SKM-1 treated with dmso at 0.1 percent for 144 hours (cell line): ENCODE measurements around the gene ZNF319.

ENCODE experiments used
- DNase-seq: peaks from one replicate; lab custom pipeline; 2025; ENCODE audit not compliant: unreplicated experiment; lab: John Stamatoyannopoulos, UW

The ZNF319 gene

GRCh38 chr16:57957673-57958392 lies 42.6 kb downstream of the ZNF319 start:
- no peak for DNase-seq

- DNase-seq: no peak
Measured at GRCh38 chr16:57956924-57957672, 43.4 kb downstream of the ZNF319 start.

GRCh38 chr16:57956270-57956808 lies 44.1 kb downstream of the ZNF319 start:
- DNase-seq: no peak

DNA sequence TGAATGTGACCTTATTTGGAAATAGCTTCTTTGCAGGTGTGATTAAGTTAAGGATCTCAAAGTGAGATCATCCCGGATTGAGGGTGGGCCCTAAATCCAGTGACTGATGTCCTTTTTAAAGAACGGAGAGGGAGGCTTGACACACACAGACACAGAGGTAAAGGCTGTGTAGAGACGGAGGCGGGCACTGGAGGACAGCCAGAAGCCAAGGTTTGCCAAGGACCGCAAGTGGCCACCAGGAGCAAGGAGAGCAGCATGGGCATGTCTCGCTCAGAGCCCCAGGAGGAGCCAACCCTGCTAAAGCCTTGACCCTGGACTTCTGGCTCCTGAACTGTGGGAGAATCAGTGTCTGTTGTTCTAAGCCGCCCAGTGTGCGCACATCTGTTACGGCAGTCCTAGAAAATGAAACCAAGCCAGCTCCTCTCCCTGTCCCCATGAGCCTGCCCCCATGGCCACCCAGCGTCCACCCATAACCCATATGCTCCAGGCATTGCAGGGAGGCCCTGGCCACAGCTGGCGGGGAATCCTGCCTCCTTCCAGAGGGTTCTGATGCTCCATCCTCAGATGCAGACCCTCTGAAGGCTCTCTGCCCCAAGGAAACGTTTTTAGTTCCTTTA lies 44.8 kb downstream of the ZNF319 start:
- DNase-seq: no peak

- DNase-seq: no peak
Measured at GRCh38 chr16:57953857-57954256, 46.6 kb downstream of the ZNF319 start.

DNA sequence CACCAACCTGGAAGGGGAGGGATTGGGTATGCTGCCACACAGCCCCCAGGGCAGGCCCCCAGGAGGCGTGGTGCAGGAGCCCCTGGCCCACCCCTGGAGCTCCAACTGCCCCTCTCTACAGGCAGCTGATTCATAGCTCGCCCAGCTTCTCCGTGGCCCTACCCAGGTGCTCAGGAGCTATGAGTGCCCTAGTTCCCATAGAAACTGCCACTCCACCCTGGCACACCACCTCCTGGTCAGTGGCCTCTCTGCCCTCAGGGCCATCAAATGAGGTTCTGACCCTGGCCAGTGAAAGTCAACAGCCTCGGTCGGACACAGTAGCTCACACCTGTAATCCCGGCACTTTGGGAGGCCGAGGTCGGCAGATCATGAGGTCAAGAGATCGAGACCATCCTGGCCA lies 47.6 kb downstream of the ZNF319 start:
- no peak for DNase-seq

DNA sequence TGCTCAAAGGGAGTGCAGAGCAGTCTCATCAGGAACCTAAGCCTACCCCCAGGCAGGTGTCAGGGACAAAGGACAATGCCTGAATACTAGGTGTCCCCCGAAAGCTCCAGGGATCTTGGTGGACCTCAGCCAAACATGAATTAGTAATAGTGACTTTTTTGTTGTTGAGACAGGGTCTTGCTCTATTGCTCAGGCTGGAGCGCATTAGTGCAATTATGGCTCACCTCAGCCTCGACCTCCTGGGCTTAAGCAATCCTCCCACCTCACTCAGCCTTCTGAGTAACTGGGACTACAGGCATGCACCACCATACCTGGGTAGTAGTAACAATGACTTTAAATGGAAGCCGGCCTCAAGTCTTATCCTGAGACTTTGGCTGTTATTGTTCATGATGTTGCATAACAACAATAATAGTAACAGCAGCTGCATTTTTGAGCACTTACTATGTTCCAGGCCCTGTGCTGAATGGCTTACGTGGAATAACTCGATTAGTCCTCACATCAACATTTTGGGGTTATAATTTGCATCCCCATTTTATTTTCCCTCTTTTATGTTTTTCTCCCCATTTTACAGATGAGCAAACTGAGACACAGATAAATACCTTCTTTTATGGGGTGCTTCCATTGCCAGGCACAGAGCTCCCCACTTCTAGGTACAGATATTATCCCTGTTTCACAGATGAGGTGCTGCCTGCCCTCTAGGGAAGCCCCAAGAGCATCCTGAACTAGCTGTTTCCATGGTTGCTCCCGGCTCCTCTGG lies 49.1 kb downstream of the ZNF319 start:
- DNase-seq: no peak

DNA sequence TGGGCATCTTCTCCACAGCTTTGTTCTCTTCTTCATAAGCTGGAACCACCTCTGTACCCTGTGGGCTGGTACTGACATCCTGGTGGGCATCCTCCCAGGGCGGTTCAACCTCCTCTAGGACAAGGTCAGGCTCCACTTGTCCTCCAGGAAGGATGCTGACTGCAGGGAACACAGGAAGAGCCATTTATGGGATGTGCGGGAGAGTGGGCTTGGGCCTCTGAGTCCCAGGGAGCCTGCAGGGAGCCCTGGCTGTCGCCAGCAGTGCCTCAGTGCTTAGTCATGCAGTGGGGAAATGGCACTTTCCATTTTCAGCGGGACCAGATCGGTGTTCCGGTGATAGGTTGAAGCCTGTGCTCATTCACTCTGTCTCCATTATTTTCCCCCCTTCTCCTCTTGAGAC lies 50.1 kb downstream of the ZNF319 start:
- no peak for DNase-seq

DNA sequence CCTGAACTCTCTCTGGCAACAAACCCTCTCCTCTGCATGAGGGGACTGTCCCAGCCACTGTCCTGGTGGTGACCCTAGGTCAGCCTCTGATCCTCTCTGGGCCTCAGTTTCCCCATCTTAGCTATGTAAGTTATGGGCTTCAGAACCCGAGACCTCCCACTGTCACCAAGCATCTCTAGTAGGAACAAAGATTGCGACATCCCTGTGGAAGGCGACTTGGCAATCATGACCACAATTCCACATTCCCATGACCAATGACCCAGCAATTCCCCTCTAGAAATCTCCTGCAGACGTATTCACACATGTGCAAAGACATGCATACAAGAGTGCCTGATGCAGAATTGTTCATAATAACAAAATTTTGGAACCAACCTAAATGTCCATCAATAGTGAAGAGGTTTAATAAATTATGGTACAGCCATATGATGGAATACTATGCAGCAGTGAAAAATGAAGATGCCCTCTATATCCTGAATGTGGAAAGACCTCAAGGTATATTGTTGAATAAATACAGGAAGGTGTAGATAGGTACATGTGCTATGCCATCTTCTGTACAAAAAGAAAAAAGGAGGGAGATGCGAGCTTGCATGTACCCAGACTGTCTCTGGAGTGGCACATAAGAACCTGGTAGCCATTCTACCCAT lies 50.8 kb downstream of the ZNF319 start:
- DNase-seq: no peak

DNA sequence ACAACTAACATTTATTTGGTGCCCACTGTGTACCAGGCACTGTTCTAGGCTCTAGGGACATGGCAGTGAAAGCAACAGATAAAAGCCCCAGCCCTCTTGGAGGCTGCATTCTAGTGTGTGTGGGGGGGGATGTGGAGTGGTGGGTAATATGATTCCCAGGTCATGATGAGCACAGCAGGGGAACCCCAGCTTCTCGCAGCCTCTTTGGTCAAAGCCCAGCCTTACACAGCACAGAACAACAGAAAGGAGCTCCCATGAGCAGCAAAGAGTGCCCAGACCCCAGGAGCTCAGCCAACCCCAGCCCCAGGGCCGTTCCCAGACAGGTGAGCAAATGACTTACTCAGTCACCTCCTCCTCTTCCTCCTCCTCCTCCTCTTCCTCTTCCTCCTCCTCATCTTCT lies 51.5 kb downstream of the ZNF319 start:
- DNase-seq: no peak

- no peak for DNase-seq
Measured at GRCh38 chr16:57948027-57948426, 52.4 kb downstream of the ZNF319 start.

DNA sequence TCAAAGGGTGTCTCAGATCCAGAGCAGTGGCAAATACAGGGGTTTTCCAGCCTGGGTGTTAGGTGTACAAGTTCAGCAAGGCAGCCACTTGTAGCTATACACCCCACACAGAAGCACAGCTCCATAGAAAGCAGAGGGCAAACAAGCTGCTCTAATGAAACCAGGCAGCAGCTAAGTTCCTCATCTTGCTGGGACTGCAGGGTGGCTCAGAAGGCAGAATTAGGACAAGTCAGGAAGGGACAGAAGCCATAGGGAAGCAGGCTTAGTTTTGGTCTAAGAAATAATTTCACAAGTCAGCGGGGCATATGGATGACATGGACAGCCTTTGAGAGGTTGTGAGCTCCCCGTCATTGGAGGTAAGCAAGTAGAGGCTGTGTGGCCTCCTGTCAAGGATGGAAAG lies 53.2 kb downstream of the ZNF319 start:
- DNase-seq: peak; percentile 52

- no peak for DNase-seq
Measured at GRCh38 chr16:57946181-57946801, 54.2 kb downstream of the ZNF319 start.

DNA sequence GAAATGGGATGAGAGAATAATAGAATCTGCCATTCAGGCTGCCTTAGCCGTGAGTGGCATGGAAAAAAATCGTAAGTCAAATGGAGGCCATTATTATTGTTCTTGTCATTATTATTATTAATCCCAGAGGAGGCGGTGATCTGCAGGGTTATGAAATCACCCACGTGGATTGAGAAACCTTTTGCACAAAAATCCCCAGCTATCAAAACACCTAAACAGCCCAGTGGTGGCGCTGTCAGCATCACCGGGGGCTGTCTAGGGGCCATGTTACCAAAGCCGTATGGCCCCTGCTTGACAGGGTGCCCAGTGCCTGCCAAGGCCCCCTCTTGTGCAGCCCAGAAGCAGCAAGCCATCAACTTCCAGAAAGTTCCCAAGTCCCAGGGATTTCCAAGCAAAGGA lies 54.7 kb downstream of the ZNF319 start:
- peak; percentile 10 for DNase-seq

GRCh38 chr16:57944970-57945739 lies 55.3 kb downstream of the ZNF319 start:
- no peak for DNase-seq
